ENCODE data around the gene RAE1. TPM values are rescaled to one million over a fixed set of nuclear protein-coding genes. Genes with fewer than 3 reads are reported as not detected.
A peak's percentile ranks its signal among the peaks of the same experiment; 100 is the strongest.

RAE1 gene
- polyA plus RNA-seq, 4 donors, result 37.1 to 60.3 (median 57.9) TPM

- no peak for DNase-seq (ENCODE audit: low read depth in 4 of 4, low spot score in 3 of 4)
Measured at GRCh38 chr20:57369596-57369995, 18.5 kb downstream of the RAE1 start.

GRCh38 chr20:57370316-57370715 is 19.3 kb downstream of the RAE1 start:
- no peak for DNase-seq (ENCODE audit: low read depth in 4 of 4, low spot score in 3 of 4)

GRCh38 chr20:57371363-57371762 is 20.3 kb downstream of the RAE1 start:
- DNase-seq (ENCODE audit: low read depth in 4 of 4, low spot score in 3 of 4), result no peak

GRCh38 chr20:57372157-57372556 is 21.1 kb downstream of the RAE1 start:
- DNase-seq (ENCODE audit: low read depth in 4 of 4, low spot score in 3 of 4), result no peak

GRCh38 chr20:57372581-57373350 is 21.7 kb downstream of the RAE1 start:
- no peak for DNase-seq (ENCODE audit: low read depth in 4 of 4, low spot score in 3 of 4)

GRCh38 chr20:57374343-57374930 is 23.4 kb downstream of the RAE1 start:
- DNase-seq (ENCODE audit: low read depth in 4 of 4, low spot score in 3 of 4), result no peak

GRCh38 chr20:57374931-57375651 is 24.0 kb downstream of the RAE1 start:
- DNase-seq (ENCODE audit: low read depth in 4 of 4, low spot score in 3 of 4), result no peak

GRCh38 chr20:57375652-57376230 is 24.7 kb downstream of the RAE1 start:
- DNase-seq (ENCODE audit: low read depth in 4 of 4, low spot score in 3 of 4), result no peak

GRCh38 chr20:57377350-57377749 is 26.3 kb downstream of the RAE1 start:
- no peak for DNase-seq (ENCODE audit: low read depth in 4 of 4, low spot score in 3 of 4)

- no peak for DNase-seq (ENCODE audit: low read depth in 4 of 4, low spot score in 3 of 4)
Measured at GRCh38 chr20:57378107-57378506, 27.1 kb downstream of the RAE1 start.

- DNase-seq (ENCODE audit: low read depth in 4 of 4, low spot score in 3 of 4), result no peak
Measured at GRCh38 chr20:57378646-57379262, 27.7 kb downstream of the RAE1 start.

- no peak for DNase-seq (ENCODE audit: low read depth in 4 of 4, low spot score in 3 of 4)
Measured at GRCh38 chr20:57379263-57379647, 28.2 kb downstream of the RAE1 start.

- no peak for DNase-seq (ENCODE audit: low read depth in 4 of 4, low spot score in 3 of 4)
Measured at GRCh38 chr20:57380081-57380750, 29.2 kb downstream of the RAE1 start.

- peak in 1 of 4 donors; percentile 66 for DNase-seq (ENCODE audit: low read depth in 4 of 4, low spot score in 3 of 4)
Measured at GRCh38 chr20:57381596-57382503, 30.8 kb downstream of the RAE1 start.

- no peak for DNase-seq (ENCODE audit: low read depth in 4 of 4, low spot score in 3 of 4)
Measured at GRCh38 chr20:57382516-57382915, 31.5 kb downstream of the RAE1 start.

GRCh38 chr20:57383447-57384347 is 32.6 kb downstream of the RAE1 start:
- no peak for DNase-seq (ENCODE audit: low read depth in 4 of 4, low spot score in 3 of 4)

GRCh38 chr20:57384486-57384885 is 33.4 kb downstream of the RAE1 start:
- no peak for DNase-seq (ENCODE audit: low read depth in 4 of 4, low spot score in 3 of 4)

Measured in left renal pelvis (tissue), 4 donors.